ENCODE measurements around the gene GP2.

The GP2 gene

DNA sequence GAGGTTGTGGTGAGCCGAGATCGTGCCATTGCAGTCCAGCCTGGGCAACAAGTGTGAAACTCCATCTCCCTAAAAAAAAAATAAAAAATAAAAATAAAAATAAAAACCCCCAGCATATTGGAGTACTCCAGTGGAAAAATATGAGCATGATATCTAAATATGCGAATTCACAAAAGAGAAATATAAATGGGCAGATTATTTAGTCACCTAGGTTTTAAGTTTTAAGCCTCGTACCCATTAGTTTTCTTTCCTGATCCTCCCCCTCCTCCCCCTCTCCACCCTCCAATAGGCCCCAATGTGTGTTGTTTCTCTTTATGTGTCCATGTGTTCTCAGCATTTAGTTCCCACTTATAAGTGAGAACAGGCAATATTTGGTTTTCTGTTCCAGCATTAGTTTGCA, 62.3 kb downstream of the GP2 start:
- no peaks in the 10 kb centered on the region for H3K9me3 Mint-ChIP-seq
- DNase-seq (ENCODE audit: low spot score in 2 of 2) (no peak), ATAC-seq (ENCODE audit: low read depth) (no peak)
- H3K27ac Mint-ChIP-seq, result no peak overlapping the region
- no peaks in the 10 kb centered on the region for H3K4me1 Mint-ChIP-seq
- H3K27me3 Mint-ChIP-seq, result peaks cover 8% of the 10 kb centered on the region
- no peaks in the 10 kb centered on the region for H3K36me3 Mint-ChIP-seq
- H3K4me3 Mint-ChIP-seq, result no peak overlapping the region

DNA sequence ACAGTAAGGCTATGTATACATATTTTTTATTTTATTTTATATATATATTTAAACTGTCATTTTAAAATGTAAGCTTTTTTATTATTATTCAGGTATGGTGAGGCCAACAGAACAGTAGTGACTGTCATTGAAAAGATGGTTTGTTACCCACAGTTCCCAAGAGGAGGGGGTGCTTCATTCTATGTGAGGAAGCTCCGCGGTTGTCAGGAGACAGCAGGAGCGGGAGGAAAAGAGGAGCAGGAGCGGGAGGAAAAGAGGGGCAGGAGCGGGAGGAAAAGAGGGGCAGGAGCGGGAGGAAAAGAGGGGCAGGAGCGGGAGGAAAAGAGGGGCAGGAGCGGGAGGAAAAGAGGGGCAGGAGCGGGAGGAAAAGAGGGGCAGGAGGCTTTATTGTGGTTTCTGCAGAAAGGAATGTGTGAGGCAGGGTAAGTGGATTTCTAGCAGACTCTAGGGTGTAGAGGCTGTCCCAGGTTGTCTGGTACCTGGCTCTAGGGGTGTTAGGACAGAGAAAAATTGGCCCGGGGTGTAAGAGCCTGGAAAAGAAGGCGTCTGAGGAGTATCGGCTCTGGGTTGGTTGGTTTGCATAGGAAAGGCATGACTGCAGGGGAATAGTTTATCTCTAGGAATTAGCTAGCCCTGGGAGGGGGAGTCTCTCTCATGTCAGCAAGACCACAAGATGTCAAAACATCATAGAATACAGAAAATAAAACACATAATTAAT, 64.0 kb downstream of the GP2 start:
- Mint-ChIP-seq H3K4me3 (no peak overlapping the region), H3K9me3 (peaks cover 6% of the 10 kb centered on the region), H3K27ac (no peak overlapping the region), H3K27me3 (peaks cover 10% of the 10 kb centered on the region), H3K36me3 (no peaks in the 10 kb centered on the region), H3K4me1 (no peaks in the 10 kb centered on the region)
- DNase-seq (ENCODE audit: low spot score in 2 of 2) (no peak), ATAC-seq (ENCODE audit: low read depth) (no peak)

GRCh38 chr16:20262248-20262647, 65.1 kb downstream of the GP2 start:
- no peak for ATAC-seq (ENCODE audit: low read depth)
- H3K27me3 Mint-ChIP-seq, result peaks cover 10% of the 10 kb centered on the region

GRCh38 chr16:20260215-20261009, 66.9 kb downstream of the GP2 start:
- Mint-ChIP-seq H3K4me3 (no peak overlapping the region), H3K36me3 (no peaks in the 10 kb centered on the region), H3K4me1 (no peaks in the 10 kb centered on the region), H3K9me3 (peaks cover 6% of the 10 kb centered on the region), H3K27ac (no peak overlapping the region), H3K27me3 (peaks cover 16% of the 10 kb centered on the region)
- no peak for ATAC-seq (ENCODE audit: low read depth)
- DNase-seq (ENCODE audit: low spot score in 2 of 2), result no peak

More at GRCh38 chr16:20262248-20262647, 65.1 kb downstream of the GP2 start:
- no peak for DNase-seq (ENCODE audit: low spot score in 2 of 2)
- H3K9me3 Mint-ChIP-seq, result peaks cover 6% of the 10 kb centered on the region
- H3K36me3 Mint-ChIP-seq, result no peaks in the 10 kb centered on the region
- no peak overlapping the region for H3K27ac Mint-ChIP-seq
- H3K4me1 Mint-ChIP-seq, result no peaks in the 10 kb centered on the region
- no peak overlapping the region for H3K4me3 Mint-ChIP-seq
